A549 (cell line): ENCODE measurements around the gene SEC24D. TPM values are rescaled to one million over a fixed set of nuclear protein-coding genes. Genes with fewer than 3 reads are reported as not detected.
"Not testable (repeated sequence)": the region's sequence is repeated elsewhere in the genome, so short reads cannot be mapped to it uniquely, and the experiment has no call there.

ENCODE experiments used
- ATAC-seq, 2 experiments: fragments of 200-7000 bp in 1 of 2; fragments of >200 bp in 1 of 2; cut with Nextera tagmentation in 1 of 2; cut with Tn5 transposase in 1 of 2; 3 replicates each; pipeline versions ENCODE4 v1.8.0 to v1.9.1; 2018 to 2020; ENCODE audit warnings: mild to moderate bottlenecking in 1 of 2, moderate library complexity in 1 of 2
- CTCF ChIA-PET: fragments of 300-600 bp; sonication (Branson Sonifier 250); formaldehyde crosslinking; extraction: SDS; loops from one replicate; lab custom pipeline; 2021; ENCODE audit warnings: antibody characterized with exemption, inconsistent platforms; lab: Yijun Ruan, JAX
- POLR2A ChIA-PET: fragments of 350-600 bp; formaldehyde crosslinking; extraction: SDS; loops from one replicate; lab custom pipeline; 2021; ENCODE audit warnings: antibody characterized with exemption, inconsistent platforms; lab: Yijun Ruan, JAX
- DNase-seq, 2 experiments: peaks; one replicate each; pipeline versions ENCODE4 v3.0.0 to v3.0.0-alpha.2; 2011 to 2016; ENCODE audit warnings: low read depth in 1 of 2, low spot score in 1 of 2
- FAIRE-seq: peaks from 2 replicates; lab custom pipeline; 2011; peaks lifted over from hg19 to GRCh38; lab: Jason Lieb, UNC
- H3K27ac ChIP-seq, 2 experiments: fragments of >200 bp; sonication (Bioruptor Twin); formaldehyde crosslinking; 3 replicates each; pipeline ENCODE4 v1.5.1; 2016 to 2017
- H3K4me1 ChIP-seq: fragments of >200 bp; sonication (Bioruptor Twin); formaldehyde crosslinking; 3 replicates; pipeline ENCODE4 v1.6.1; 2016
- H3K4me2 ChIP-seq: fragments of >200 bp; sonication (Bioruptor Twin); formaldehyde crosslinking; 3 replicates; pipeline ENCODE4 v1.6.1; 2016
- H3K4me3 ChIP-seq: fragments of >200 bp; sonication (Bioruptor Twin); formaldehyde crosslinking; 3 replicates; pipeline ENCODE4 v1.5.1; 2016
- H3K9me3 ChIP-seq: fragments of >200 bp; sonication (Bioruptor Twin); formaldehyde crosslinking; 3 replicates; pipeline ENCODE4 v1.6.1; 2016
- CHD2 ChIP-seq: fragments of 150-350 bp; IDR thresholded peaks from 2 replicates; pipeline ENCODE4 v1.6.1; 2014; ENCODE audit warnings: low read length; ENCODE audit not compliant: partially characterized antibody
- FOSL2 ChIP-seq, 2 experiments: fragments of 450-650 bp in 1 of 2; fragments of >200 bp in 1 of 2; sonication (Bioruptor Twin) in 1 of 2; formaldehyde crosslinking; IDR thresholded peaks; 2 replicates each; pipeline versions ENCODE4 v1.5.0 to v1.6.1; 2016 to 2020; ENCODE audit warnings: mild to moderate bottlenecking in 1 of 2, moderate library complexity in 1 of 2
- HEYL ChIP-seq: fragments of 250-450 bp; sonication (Bioruptor Pico); IDR thresholded peaks from 2 replicates; pipeline ENCODE4 v1.8.0; 2021; ENCODE audit warnings: mild to moderate bottlenecking, moderate library complexity
- KDM5A ChIP-seq: fragments of 200-600 bp; sonication (generic); IDR thresholded peaks from 2 replicates; pipeline ENCODE4 v1.6.1; 2016; ENCODE audit warnings: antibody characterized with exemption, mild to moderate bottlenecking
- MAFK ChIP-seq: fragments of 450-650 bp; IDR thresholded peaks from 2 replicates; pipeline ENCODE4 v1.6.1; 2014; ENCODE audit not compliant: partially characterized antibody
- RCOR1 ChIP-seq: fragments of 150-350 bp; IDR thresholded peaks from 2 replicates; pipeline ENCODE4 v1.6.1; 2014; ENCODE audit warnings: antibody characterized with exemption, low read length, low read depth
- TFCP2L1 ChIP-seq: fragments of 250-450 bp; sonication (Bioruptor Pico); IDR thresholded peaks from 2 replicates; pipeline ENCODE4 v1.5.0; 2021; ENCODE audit warnings: mild to moderate bottlenecking
- ZC3H11A ChIP-seq: fragments of 450-650 bp; IDR thresholded peaks from 2 replicates; pipeline ENCODE4 v1.6.1; 2014; ENCODE audit warnings: antibody characterized with exemption, mild to moderate bottlenecking
- ZNF302 ChIP-seq: fragments of 250-450 bp; sonication (Bioruptor Pico); IDR thresholded peaks from 2 replicates; pipeline ENCODE4 v1.9.0; 2021; ENCODE audit warnings: inconsistent platforms, mild to moderate bottlenecking, moderate library complexity
- WGBS: methylation state at CpG from one replicate; pipeline ENCODE4 v1.1.6; 2017; ENCODE audit errors: missing lambda C conversion rate; 5-methylcytosine and 5-hydroxymethylcytosine counted together
- polyA plus RNA-seq, 4 experiments: library from polyadenylated mRNA; depleted of rRNA in 3 of 4; stranded (reverse); fragments of >200 nt; fragmentation: RNase III in 1 of 4; extraction: RNeasy Plus Mini Kit Qiagen cat#74134 plus additional on column Dnase treatment in 1 of 4; gene quantifications; 2 replicates in 3 of 4; 3 replicates in 1 of 4; pipeline ENCODE4 v1.2.3, GENCODE V29; 2011 to 2017
- TF ChIP-seq, protein P1 (sequence below): IDR thresholded peaks from 2 replicates; pipeline ENCODE4 v1.6.1; 2012
- TF ChIP-seq, protein P2 (sequence below): fragments of 450-650 bp; IDR thresholded peaks from 2 replicates; pipeline ENCODE4 v1.6.1; 2014; ENCODE audit warnings: antibody characterized with exemption
- TF ChIP-seq, protein P3 (sequence below): IDR thresholded peaks from 2 replicates; pipeline ENCODE4 v1.6.1; 2012; ENCODE audit warnings: low read depth, borderline replicate concordance

Gene SEC24D
- polyA plus RNA-seq, 2 of the 4 experiments (the other 2 are of a cell fraction) = 12.8 to 15.6 TPM

DNA sequence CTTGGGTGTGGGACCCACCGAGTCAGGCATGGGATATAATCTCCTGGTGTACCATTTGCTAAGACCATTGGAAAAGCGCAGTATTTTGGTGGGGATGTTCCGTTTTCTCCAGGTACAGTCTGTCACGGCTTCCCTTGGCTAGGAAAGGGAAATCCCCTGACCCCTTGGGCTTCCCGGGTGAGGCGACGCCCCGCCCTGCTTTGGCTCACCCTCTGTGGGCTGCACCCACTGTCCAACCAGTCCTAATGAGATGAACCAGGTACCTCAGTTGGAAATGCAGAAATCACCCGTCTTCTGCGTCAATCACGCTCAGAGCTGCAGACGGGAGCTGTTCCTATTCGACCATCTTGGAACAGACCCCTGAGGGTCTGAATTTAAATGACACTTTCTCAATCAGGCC lies 53.0 kb downstream of the SEC24D start:
- H3K27ac ChIP-seq, H3K4me1 ChIP-seq, H3K4me3 ChIP-seq, ATAC-seq, FAIRE-seq, H3K9me3 ChIP-seq, POLR2A ChIA-PET, H3K4me2 ChIP-seq, DNase-seq, CTCF ChIA-PET: not testable (repeated sequence)
- 98% methylated on average over 13 of the region's 13 CpGs for WGBS

DNA sequence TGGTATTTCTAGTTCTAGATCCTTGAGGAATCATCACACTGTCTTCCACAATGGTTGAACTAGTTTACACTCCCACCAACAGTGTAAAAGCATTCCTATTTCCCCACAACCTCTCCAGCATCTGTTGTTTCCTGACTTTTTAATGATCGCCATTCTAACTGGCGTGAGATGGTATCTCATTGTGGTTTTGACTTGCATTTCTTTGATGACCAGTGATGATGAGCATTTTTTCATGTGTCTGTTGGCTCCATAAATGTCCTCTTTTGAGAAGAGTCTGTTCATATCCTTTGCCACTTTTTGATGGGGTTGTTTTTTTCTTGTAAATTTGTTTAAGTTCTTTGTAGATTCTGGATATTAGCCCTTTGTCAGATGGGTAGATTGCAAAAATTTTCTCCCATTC lies 58.3 kb downstream of the SEC24D start:
- H3K4me2 ChIP-seq, ATAC-seq, FAIRE-seq, H3K9me3 ChIP-seq, POLR2A ChIA-PET, CTCF ChIA-PET, H3K4me1 ChIP-seq, H3K27ac ChIP-seq, DNase-seq, H3K4me3 ChIP-seq: not testable (repeated sequence)
- 89% methylated on average over 2 of the region's 2 CpGs for WGBS

DNA sequence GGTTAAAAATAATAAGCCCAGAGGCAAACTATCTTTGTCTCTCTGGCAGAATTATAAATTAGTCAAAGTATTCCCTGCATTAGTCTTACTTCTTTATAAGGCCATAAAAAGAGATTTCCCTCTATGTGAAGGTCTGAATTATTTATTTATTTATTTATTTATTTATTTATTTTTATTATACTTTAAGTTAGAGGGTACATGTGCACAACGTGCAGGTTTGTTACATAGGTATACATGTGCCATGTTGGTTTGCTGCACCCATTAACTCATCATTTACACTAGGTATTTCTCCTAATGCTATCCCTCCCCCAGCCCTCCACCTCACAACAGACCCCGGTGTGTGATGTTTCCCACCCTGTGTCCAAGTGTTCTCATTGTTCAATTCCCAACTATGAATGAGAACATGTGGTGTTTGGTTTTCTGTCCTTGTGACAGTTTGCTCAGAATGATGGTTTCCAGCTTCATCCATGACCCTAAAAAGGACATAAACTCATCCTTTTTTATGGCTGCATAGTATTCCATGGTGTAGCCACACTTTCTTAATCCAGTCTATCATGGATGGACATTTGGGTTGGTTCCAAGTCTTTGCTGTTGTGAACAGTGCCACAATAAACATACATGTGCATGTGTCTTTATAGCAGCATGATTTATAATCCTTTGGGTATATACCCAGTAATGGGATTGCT lies 58.8 kb downstream of the SEC24D start:
- H3K4me2 ChIP-seq, ATAC-seq, H3K27ac ChIP-seq, POLR2A ChIA-PET, DNase-seq, H3K9me3 ChIP-seq, H3K4me1 ChIP-seq, H3K4me3 ChIP-seq, FAIRE-seq: not testable (repeated sequence)
- 94% methylated on average over 2 of the region's 2 CpGs for WGBS
- TF ChIP-seq ZC3H11A = peak; percentile 27; the same call in 1 of the 2 replicates
- CTCF ChIA-PET = interaction anchor here (0.6 kb wide), 1 partner anchor 192 kb away, joined by 3 read pairs; no protein-coding TSS in a partner anchor

DNA sequence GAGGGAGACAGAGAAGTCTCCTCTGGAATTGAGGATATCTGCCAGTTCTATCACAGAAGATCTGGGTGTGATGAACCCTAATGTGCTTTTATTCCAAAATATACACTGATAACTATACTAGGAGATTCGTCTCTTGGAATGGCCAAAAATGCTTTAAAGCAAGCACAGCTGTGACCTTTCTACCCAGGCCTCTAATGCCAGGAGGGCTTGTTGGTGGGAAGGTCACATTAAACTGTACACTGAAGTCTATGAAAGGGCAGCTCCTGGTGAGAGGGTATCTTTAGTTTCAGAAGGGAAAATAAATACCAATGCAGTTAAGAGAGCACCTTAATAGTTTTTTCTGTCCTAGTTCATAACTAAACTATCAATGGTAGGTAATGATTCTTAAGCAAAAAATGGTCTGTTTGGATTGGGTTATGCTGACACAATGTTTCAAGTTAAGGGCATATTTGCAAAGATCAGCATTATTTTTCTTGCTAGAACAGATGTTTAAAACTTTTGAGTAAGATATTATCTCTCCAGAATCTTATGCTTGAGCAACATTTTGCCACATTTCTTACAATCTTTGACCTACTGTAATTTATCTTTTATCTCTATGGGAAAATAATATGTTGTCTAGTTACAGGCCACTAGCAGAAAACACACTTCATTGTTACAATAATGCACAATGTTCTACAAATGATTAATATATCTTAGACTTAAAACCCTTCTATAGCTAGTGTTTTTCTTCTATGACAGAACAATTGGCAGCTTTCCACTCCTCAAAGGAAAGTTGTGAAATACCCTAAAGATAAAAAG lies 59.6 kb downstream of the SEC24D start:
- WGBS = 61% methylated on average over 1 of the region's 1 CpG
- Histone ChIP-seq H3K9me3 (no peaks in the 10 kb centered on the region), H3K4me3 (no peak overlapping the region), H3K4me2 (no peak overlapping the region), H3K27ac (no peak overlapping the region), H3K4me1 (no peaks in the 10 kb centered on the region)
- DNase-seq (no peak), ATAC-seq (no peak), FAIRE-seq (no peak)
- no peak for TF ChIP-seq KDM5A
- no peak for TF ChIP-seq RCOR1
- peak; percentile 93 for TF ChIP-seq MAFK
- ChIA-PET CTCF (interaction anchor here (0.6 kb wide), 1 partner anchor 192 kb away, joined by 3 read pairs; no protein-coding TSS in a partner anchor), POLR2A (no interaction called here)

DNA sequence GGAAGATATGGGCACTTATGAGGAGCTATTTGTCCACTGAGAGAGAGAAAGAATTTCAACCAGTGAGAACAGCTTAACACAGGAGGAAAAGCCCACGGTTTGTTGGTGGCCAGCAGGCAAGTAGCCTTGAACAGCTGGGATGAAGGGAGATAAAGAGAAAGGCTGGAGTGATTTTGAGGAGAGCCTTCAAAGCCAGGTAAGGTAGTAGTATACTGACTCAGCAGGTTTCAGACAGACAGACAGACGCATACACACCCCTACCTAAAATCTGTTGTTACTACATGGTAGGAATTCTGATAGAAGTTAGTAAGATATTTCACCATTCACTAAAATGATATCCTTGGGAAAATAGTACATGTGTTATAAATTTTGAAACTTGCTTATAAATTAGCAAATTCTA lies 60.5 kb downstream of the SEC24D start:
- no peak for FAIRE-seq
- ATAC-seq = 0 out of 6 replicates have a peak, but pooled peaks of 1 of the 2 experiments have one; percentile 24
- CTCF ChIA-PET = interaction anchor here (0.6 to 1.9 kb wide), 2 partner anchors 138 to 193 kb away, joined by 3 to 6 read pairs; no protein-coding TSS in a partner anchor

DNA sequence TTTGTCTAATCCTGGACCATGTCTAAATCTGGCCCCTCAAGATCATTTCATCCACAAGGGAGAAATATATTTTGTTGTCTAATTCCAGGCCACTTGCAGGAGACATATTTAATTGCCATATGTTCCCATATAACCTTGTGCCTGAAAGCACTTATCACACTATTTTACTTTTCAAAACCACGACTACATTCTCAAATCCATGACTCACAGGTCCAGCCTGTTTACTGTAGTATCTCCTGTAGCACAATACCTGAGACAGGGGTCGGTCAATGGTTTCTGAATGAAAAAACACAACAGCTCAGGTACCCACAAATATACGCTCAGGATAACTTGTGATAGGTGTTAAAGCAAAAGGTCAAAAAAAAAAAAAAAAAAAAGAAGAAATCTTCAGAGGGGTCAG lies 60.9 kb downstream of the SEC24D start:
- H3K4me3 ChIP-seq = no peak overlapping the region
- WGBS = 84% methylated on average over 3 of the region's 3 CpGs
- no peaks in the 10 kb centered on the region for H3K4me1 ChIP-seq
- ATAC-seq (no peak), DNase-seq (no peak), FAIRE-seq (no peak)
- ChIA-PET POLR2A (no interaction called here), CTCF (interaction anchor here (0.6 to 1.9 kb wide), 3 partner anchors 115 to 194 kb away, joined by 3 to 7 read pairs (median 6); no protein-coding TSS in a partner anchor)
- no peak for TF ChIP-seq TFCP2L1 (CRISPR knock-in tag)
- TF ChIP-seq FOSL2 (IDR thresholded peaks at IDR 0.05) = no peak
- no peak for TF ChIP-seq FOSL2 (CRISPR knock-in tag; IDR thresholded peaks at IDR 0.05)
- TF ChIP-seq RCOR1 = no peak
- TF ChIP-seq, protein P1, sequence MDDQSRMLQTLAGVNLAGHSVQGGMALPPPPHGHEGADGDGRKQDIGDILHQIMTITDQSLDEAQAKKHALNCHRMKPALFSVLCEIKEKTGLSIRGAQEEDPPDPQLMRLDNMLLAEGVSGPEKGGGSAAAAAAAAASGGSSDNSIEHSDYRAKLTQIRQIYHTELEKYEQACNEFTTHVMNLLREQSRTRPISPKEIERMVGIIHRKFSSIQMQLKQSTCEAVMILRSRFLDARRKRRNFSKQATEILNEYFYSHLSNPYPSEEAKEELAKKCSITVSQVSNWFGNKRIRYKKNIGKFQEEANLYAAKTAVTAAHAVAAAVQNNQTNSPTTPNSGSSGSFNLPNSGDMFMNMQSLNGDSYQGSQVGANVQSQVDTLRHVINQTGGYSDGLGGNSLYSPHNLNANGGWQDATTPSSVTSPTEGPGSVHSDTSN = no peak
- TF ChIP-seq, protein P2, sequence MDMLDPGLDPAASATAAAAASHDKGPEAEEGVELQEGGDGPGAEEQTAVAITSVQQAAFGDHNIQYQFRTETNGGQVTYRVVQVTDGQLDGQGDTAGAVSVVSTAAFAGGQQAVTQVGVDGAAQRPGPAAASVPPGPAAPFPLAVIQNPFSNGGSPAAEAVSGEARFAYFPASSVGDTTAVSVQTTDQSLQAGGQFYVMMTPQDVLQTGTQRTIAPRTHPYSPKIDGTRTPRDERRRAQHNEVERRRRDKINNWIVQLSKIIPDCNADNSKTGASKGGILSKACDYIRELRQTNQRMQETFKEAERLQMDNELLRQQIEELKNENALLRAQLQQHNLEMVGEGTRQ = no peak
- TF ChIP-seq CHD2 = no peak
- TF ChIP-seq HEYL (CRISPR knock-in tag) = no peak
- no peak for TF ChIP-seq ZNF302 (CRISPR knock-in tag)
- H3K27ac ChIP-seq = no peak overlapping the region
- H3K4me2 ChIP-seq = no peak overlapping the region
- no peaks in the 10 kb centered on the region for H3K9me3 ChIP-seq

More for the DNA sequence above, 60.5 kb downstream of the SEC24D start:
- POLR2A ChIA-PET = no interaction called here
- H3K4me1 ChIP-seq = no peaks in the 10 kb centered on the region
- H3K9me3 ChIP-seq = no peaks in the 10 kb centered on the region
- H3K27ac ChIP-seq = no peak overlapping the region
- H3K4me3 ChIP-seq = no peak overlapping the region
- DNase-seq = no peak
- WGBS = 87% methylated on average over 2 of the region's 2 CpGs
- H3K4me2 ChIP-seq = no peak overlapping the region
- TF ChIP-seq MAFK (peak; percentile 59), FOSL2 (IDR thresholded peaks at IDR 0.05) (no peak), FOSL2 (CRISPR knock-in tag; IDR thresholded peaks at IDR 0.05) (no peak)
- TF ChIP-seq, protein P3, sequence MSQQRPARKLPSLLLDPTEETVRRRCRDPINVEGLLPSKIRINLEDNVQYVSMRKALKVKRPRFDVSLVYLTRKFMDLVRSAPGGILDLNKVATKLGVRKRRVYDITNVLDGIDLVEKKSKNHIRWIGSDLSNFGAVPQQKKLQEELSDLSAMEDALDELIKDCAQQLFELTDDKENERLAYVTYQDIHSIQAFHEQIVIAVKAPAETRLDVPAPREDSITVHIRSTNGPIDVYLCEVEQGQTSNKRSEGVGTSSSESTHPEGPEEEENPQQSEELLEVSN = no peak
